22Rv1 (cell line): ENCODE data around the gene GNG14.

Experiments
- H3K27ac ChIP-seq: fragments of 450-650 bp; 2 replicates; pipeline ENCODE4 v1.5.1; 2017
- CTCF ChIP-seq: fragments of 450-650 bp; IDR thresholded peaks from 2 replicates; pipeline ENCODE4 v1.5.1; 2017; ENCODE audit warnings: mild to moderate bottlenecking
- ZFX ChIP-seq: fragments of 450-650 bp; IDR thresholded peaks from 2 replicates; pipeline ENCODE4 v1.6.1; 2017; ENCODE audit warnings: antibody characterized with exemption, borderline replicate concordance

Gene GNG14

GRCh38 chr19:12730064-12730463 is 42.3 kb downstream of the GNG14 start:
- no peak overlapping the region for H3K27ac ChIP-seq
- no peak for TF ChIP-seq CTCF
- no peak for TF ChIP-seq ZFX

- H3K27ac ChIP-seq = no peak overlapping the region
These were observed 43.5 kb downstream of the GNG14 start for GRCh38 chr19:12731337-12731736.

GRCh38 chr19:12733369-12734214 is 45.8 kb downstream of the GNG14 start:
- peak overlapping the region; percentile 93 for H3K27ac ChIP-seq
- TF ChIP-seq ZFX (no peak), CTCF (peak; percentile 47)

More at GRCh38 chr19:12731337-12731736, 43.5 kb downstream of the GNG14 start:
- TF ChIP-seq ZFX = no peak
- TF ChIP-seq CTCF = no peak

GRCh38 chr19:12736995-12737834 is 49.4 kb downstream of the GNG14 start, which contains the start of gene GET3:
TSS of gene GET3 (plus strand) at chr19:12737497. CDS start at chr19:12737506, 9 bp downstream.
- H3K27ac ChIP-seq = peak within 1 kb of the TSS; percentile 93
- TF ChIP-seq CTCF = no peak
- no peak for TF ChIP-seq ZFX

GRCh38 chr19:12737835-12738351 is 50.1 kb downstream of the GNG14 start:
- TF ChIP-seq ZFX = no peak
- TF ChIP-seq CTCF = no peak
- peak overlapping the region; percentile 93 for H3K27ac ChIP-seq
